Measurements from ENCODE around the gene TTC39B. TPM values are rescaled to one million over a fixed set of nuclear protein-coding genes. Genes with fewer than 3 reads are reported as not detected.

TTC39B gene
- total and polyA plus RNA-seq, 2 of the 8 experiments (the other 6 are each of a cell fraction or from before 2014, with no cell fraction given): 1.6 to 10.9 TPM

DNA sequence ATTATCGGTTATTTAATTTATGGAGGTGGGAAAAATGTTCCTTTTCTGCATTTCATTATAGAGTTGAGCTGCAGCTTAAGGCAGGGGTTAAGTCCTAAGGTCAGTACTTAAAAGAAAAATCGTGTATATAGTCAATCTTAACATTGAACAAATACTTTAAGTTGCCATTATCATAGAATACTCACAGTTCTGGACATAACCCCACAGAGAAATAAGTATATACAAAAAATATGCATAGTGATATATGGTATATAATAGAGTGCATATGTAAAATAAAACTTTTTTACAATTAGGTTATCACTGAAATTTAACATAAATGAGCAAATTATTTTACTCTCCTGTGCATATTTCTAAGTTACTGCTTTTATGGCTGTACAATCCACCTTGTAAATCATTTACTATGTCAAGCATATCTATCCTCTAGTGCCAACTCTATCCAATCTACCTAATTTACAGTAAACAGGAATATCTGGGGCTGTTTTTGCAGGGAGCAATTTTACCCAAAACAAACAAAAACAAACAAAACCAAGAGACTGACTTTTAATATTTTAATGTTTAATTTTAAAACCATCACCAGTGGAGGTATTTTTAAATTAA lies 28.8 kb downstream of the TTC39B start (continued):
- no peak for TF ChIP-seq CHD7 (IDR thresholded peaks at IDR 0.05; ENCODE audit: insufficient replicate concordance, low read length)
- no peak for TF ChIP-seq RBBP5 (IDR thresholded peaks at IDR 0.05; ENCODE audit: borderline replicate concordance, low read depth, low read length)
- TF ChIP-seq SRF (IDR thresholded peaks at IDR 0.05; ENCODE audit: low read depth, low read length): no peak
- no peak for TF ChIP-seq SIRT6 (IDR thresholded peaks at IDR 0.05; ENCODE audit: low read length)
- no peak for TF ChIP-seq JUN (IDR thresholded peaks at IDR 0.05; ENCODE audit: low read depth, low read length)
- TF ChIP-seq, protein P1, sequence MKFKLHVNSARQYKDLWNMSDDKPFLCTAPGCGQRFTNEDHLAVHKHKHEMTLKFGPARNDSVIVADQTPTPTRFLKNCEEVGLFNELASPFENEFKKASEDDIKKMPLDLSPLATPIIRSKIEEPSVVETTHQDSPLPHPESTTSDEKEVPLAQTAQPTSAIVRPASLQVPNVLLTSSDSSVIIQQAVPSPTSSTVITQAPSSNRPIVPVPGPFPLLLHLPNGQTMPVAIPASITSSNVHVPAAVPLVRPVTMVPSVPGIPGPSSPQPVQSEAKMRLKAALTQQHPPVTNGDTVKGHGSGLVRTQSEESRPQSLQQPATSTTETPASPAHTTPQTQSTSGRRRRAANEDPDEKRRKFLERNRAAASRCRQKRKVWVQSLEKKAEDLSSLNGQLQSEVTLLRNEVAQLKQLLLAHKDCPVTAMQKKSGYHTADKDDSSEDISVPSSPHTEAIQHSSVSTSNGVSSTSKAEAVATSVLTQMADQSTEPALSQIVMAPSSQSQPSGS (IDR thresholded peaks at IDR 0.05; ENCODE audit: low read length): no peak
- no peak for TF ChIP-seq CHD1 (IDR thresholded peaks at IDR 0.05; ENCODE audit: low read depth, low read length)
- no peak for TF ChIP-seq CTBP2 (IDR thresholded peaks at IDR 0.05; ENCODE audit: borderline replicate concordance, insufficient read depth, insufficient read length, low read length)
- no peak for TF ChIP-seq CREB1 (IDR thresholded peaks at IDR 0.05)

Measured in H1 (cell line).